ENCODE results near the gene DCST1.

DNA sequence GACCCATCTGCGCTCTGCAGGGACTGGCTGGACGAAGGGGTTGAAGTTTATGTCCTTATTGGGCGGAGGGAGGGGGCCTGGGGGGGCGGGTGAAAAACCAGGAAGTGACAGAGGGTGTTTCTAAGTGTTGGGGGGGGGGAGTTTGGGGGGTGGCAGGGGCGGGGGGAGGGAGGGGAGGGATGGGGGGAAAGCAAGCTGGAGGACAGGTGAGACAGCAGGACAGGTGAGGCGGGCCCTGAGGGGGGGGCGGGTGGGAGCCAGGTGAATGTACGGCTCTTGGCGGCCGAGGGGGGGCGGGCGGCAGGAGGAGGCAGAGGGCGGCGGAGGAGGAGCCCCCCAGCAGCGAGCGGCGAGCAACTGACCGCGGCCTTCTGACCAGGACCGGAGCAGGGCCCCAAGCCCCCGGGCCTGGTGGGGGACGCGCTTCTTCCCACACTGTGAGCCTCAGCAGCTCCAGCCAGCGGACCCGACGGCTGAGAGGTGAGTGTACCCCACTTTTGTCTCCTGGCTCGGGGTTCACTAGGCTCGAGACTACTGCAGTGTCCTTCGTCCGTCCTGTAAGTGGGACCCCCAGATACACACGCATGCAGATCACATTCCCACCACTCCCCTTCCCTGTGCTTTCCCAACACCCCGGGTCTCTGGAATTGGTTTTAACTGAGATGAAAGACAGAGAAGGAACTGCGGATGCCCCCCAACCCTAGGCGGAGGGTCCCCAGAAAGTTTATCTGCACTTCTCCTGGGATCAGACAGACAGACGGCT lies 31.0 kb upstream of the DCST1 start, which contains the start of gene ZBTB7B:
- TF ChIP-seq SIN3A (conservative IDR thresholded peaks at IDR 0.05 in 1 of 2, IDR thresholded peaks at IDR 0.05 in 1 of 2; ENCODE audit: low read depth in 1 of 2, low read length in 2 of 2) (no peak), NRF1 (IDR thresholded peaks at IDR 0.05; ENCODE audit: low read depth, low read length) (no peak), POLR2A (IDR thresholded peaks at IDR 0.05; ENCODE audit: control extremely low read depth in 1 of 2, low read depth in 2 of 2, low read length in 2 of 2) (no peak), EP300 (IDR thresholded peaks at IDR 0.05; ENCODE audit: borderline replicate concordance in 1 of 2, low read depth in 2 of 2, low read length in 2 of 2) (no peak), USF2 (IDR thresholded peaks at IDR 0.05; ENCODE audit: low read length) (no peak), POLR2AphosphoS5 (IDR thresholded peaks at IDR 0.05; ENCODE audit: low read depth, low read length) (no peak), MAX (IDR thresholded peaks at IDR 0.05) (no peak), PHF8 (conservative IDR thresholded peaks at IDR 0.05; ENCODE audit: low read depth, low read length) (no peak), ASH2L (IDR thresholded peaks at IDR 0.05; ENCODE audit: low read length) (no peak), BRCA1 (IDR thresholded peaks at IDR 0.05; ENCODE audit: low read depth, low read length) (no peak)
- TF ChIP-seq, protein P1, sequence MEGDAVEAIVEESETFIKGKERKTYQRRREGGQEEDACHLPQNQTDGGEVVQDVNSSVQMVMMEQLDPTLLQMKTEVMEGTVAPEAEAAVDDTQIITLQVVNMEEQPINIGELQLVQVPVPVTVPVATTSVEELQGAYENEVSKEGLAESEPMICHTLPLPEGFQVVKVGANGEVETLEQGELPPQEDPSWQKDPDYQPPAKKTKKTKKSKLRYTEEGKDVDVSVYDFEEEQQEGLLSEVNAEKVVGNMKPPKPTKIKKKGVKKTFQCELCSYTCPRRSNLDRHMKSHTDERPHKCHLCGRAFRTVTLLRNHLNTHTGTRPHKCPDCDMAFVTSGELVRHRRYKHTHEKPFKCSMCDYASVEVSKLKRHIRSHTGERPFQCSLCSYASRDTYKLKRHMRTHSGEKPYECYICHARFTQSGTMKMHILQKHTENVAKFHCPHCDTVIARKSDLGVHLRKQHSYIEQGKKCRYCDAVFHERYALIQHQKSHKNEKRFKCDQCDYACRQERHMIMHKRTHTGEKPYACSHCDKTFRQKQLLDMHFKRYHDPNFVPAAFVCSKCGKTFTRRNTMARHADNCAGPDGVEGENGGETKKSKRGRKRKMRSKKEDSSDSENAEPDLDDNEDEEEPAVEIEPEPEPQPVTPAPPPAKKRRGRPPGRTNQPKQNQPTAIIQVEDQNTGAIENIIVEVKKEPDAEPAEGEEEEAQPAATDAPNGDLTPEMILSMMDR (IDR thresholded peaks at IDR 0.05; ENCODE audit: control extremely low read depth in 1 of 3, insufficient read depth in 1 of 3, low read depth in 1 of 3, low read length in 3 of 3) = no peak
